Cardiac fibroblast (primary cell): ENCODE measurements around the gene TBX4.

ENCODE experiments used
- DNase-seq, 2 donors: peaks; one replicate each; pipeline versions ENCODE4 v3.0.0 to v3.0.0-alpha.2; 2010; ENCODE audit warnings: low read depth in 2 of 2
- H3K4me3 ChIP-seq, 2 donors: replicated peaks in 1 of 2; 1 replicate in 1 of 2; 2 replicates in 1 of 2; pipeline ENCODE4 v1.5.1; 2011; ENCODE audit warnings: low read depth in 2 of 2, low read length in 2 of 2, mild to moderate bottlenecking in 2 of 2, moderate library complexity in 1 of 2
- TF ChIP-seq, protein P1 (sequence below): IDR thresholded peaks from one replicate; pipeline ENCODE4 v1.5.1; 2011; ENCODE audit warnings: low read depth, mild to moderate bottlenecking, low read length, inconsistent platforms

The TBX4 gene

DNA sequence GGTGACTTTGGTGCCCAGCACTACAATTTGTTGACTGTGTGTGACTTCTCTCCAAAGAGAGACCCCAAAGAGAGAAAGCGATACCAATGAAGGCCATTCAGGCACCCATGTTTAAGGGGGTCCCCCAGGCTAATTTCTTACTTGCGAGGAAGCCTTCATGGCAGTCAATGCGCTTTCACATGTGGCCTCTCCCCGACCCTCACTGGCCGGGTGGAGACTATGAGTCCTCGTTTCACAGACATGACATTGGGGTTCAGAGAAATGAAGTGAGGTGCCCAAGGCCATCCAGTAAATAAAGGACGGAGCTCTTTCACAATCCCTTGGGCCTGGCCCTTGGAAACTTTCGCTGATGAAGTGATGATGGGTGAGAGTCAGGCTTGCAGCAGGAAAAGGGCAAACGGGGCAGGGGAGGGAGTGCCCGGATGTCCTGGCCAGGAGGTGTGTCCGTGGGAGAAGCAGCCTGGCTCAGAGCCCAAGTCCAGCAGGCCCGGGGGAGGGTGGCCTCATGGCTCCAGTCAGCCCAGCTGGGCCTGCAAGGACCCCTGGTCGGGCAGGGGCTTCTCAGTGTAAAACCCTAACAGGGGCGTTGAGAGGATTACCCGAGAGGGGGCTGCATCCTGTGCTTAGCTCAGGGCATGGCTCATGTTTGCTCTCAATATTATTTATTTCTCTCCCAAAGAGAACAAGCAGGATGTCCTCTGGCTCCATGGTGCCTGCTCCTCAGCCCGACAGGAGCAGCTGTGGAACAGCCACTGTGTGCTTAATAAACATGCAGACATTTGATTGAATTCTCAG is 37.9 kb upstream of the TBX4 start:
- DNase-seq, result peak; percentile 18 to 49
- TF ChIP-seq, protein P1, sequence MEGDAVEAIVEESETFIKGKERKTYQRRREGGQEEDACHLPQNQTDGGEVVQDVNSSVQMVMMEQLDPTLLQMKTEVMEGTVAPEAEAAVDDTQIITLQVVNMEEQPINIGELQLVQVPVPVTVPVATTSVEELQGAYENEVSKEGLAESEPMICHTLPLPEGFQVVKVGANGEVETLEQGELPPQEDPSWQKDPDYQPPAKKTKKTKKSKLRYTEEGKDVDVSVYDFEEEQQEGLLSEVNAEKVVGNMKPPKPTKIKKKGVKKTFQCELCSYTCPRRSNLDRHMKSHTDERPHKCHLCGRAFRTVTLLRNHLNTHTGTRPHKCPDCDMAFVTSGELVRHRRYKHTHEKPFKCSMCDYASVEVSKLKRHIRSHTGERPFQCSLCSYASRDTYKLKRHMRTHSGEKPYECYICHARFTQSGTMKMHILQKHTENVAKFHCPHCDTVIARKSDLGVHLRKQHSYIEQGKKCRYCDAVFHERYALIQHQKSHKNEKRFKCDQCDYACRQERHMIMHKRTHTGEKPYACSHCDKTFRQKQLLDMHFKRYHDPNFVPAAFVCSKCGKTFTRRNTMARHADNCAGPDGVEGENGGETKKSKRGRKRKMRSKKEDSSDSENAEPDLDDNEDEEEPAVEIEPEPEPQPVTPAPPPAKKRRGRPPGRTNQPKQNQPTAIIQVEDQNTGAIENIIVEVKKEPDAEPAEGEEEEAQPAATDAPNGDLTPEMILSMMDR, result no peak
- no peak overlapping the region for H3K4me3 ChIP-seq

DNA sequence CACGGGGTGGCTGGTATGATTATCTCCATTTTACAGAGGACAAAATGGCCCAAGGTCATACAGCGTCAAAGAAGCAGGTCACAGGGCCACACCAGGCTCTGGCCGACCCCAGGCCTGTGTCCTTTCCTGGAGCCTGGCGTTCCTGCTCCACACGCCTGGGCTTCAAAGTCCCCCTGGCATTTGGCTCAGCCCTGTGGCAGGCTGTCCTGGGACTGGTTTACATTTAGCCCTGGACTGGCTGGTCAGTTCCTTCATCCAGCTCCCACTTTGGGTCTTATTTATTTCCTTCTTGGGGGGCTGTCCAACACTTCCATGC is 37.3 kb upstream of the TBX4 start:
- TF ChIP-seq, protein P1, result no peak
- no peak for DNase-seq
- H3K4me3 ChIP-seq, result no peak overlapping the region

DNA sequence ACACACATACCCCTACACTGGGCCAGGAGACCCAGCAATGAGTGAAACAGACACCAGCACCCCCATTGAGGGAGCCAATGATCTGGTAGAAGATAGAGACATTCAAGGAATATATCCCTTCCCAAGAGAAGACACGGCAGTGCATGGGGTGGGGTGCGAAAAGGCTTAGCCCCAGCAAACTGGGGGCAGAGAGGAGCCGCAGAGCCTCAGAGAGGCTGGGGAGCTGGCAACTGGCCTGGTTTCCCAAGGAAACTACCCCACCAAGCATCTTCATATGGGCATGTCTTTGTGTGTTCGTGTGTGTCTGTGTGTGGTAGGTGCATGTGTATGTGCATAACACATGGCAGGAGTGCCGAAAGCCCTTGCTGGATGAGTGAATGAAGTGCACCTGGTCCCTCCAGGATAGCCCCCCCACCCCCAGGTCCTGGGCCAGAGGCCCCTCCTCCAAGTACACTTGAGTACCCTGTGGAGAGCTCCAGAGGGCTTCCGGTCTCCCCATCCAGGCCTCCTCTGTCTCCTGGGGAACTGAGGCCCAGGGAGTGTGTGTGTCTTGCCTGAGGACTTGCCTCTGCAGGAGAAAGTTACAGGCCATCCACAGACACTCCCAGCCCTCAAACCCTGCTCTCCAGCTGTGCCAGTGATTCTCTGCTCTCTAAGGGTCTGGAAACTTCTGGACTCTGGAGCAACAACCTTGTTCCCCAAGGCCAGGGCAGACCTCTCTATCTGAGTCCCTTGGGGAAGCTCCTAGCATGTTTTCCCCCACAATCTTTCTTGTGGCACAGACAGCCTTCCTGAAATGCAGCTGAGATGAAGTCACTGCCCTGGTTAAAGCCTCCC is 36.6 kb upstream of the TBX4 start:
- DNase-seq, result peak in 1 of 2 donors; percentile 40
- H3K4me3 ChIP-seq, result no peak overlapping the region
- TF ChIP-seq, protein P1, result no peak

DNA sequence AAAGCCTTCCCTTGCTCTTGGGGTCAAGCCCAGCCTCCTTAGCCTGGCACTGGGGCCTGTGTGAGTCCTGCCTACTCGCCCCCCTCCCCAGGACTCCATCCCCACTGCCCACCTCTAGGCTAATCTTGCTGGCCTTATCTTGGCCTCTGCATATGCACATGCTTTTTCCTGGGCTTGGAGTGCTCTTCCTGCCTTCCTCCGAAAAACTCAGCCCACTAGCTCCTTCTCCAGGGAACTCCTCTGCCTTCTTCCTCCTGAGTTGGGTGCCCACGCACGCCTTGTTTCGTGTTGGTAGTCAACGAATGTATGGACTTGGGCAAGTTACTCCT is 36.0 kb upstream of the TBX4 start:
- no peak overlapping the region for H3K4me3 ChIP-seq
- peak in 1 of 2 donors; percentile 11 for DNase-seq
- TF ChIP-seq, protein P1, result no peak

DNA sequence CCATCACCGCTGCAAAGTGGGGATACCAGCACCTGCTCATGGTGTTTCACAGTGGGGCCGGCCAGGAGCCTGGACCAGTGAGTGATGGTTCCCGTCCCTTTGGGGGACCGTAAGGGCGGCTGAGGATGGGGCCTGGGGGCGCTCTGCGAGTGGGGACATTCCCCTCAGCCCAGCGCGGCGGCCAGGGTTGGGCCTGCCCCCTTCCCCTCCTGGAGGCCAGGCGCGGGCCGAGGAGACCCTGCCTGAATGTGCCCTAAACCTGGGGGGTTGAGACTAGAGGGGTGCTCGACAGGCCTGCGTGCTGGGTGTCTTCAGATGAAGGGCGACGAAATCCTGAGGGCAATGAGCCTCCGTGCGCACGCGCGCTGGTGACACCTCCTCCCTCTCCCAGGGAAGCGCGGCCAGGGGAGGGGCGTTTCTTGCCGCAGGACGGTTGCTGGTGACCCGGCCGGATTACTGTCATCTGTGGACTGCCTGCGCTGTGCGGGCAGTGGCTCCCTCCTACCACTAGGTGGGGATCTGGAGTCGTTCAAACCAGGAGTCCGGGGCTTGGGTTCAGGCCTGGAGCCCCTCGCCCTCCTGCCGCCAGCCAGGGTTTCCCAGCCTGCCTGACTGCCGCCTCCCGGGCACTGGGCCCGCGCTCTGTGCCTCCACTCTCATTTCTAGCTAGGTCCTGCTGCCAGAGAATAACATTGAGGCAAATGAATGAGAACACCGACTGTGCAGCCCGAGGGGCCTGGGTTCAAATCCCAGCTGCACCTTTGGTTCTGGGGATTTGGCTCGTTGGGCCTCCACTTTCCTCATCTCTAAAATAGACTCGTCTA is 35.5 kb upstream of the TBX4 start:
- TF ChIP-seq, protein P1, result peak; percentile 98
- peak overlapping the region; percentile 1 to 32 for H3K4me3 ChIP-seq
- DNase-seq, result peak; percentile 89 to 90

DNA sequence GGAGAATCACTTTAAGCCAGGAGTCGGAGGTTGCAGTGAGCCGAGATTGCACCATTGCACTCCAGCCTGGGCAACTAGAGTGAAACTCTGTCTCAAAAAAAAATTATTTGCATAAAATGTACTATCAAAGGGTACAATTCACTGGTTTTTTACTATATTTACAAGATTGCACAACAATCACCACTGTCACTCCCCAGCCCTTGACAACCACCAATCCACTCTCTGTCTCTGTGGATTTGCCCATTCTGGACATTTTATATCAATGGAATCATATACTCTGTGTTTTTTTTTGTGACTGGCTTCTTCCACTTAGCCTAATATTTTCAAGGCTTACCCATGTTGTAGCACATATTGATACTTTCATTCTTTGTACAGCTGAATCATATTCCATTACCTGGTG is 33.8 kb upstream of the TBX4 start:
- DNase-seq, result peak in 1 of 2 donors; percentile 9
- TF ChIP-seq, protein P1, result no peak
- H3K4me3 ChIP-seq, result no peak overlapping the region
